ENCODE measurements around the gene MLIP. TPM values are rescaled to one million over a fixed set of nuclear protein-coding genes. Genes with fewer than 3 reads are reported as not detected.
A peak's percentile ranks its signal among the peaks of the same experiment; 100 is the strongest.
"Not testable (repeated sequence)": the region's sequence is repeated elsewhere in the genome, so short reads cannot be mapped to it uniquely, and the experiment has no call there.

Gene MLIP
- total RNA-seq, 4 donors from 2014 or later: 182 to 383 (median 296) TPM

- H3K36me3 ChIP-seq: no peaks in the 10 kb centered on the region
- H3K27ac ChIP-seq: no peak overlapping the region
- no peaks in the 10 kb centered on the region for H3K9me3 ChIP-seq
- DNase-seq (ENCODE audit: low spot score in 2 of 2): no peak
- H3K4me3 ChIP-seq: no peak overlapping the region
- H3K27me3 ChIP-seq: no peaks in the 10 kb centered on the region
- H3K4me1 ChIP-seq: peaks cover 0 to 6% (median 0%) of the 10 kb centered on the region in 4 donors
- TF ChIP-seq EP300 (IDR thresholded peaks at IDR 0.05): no peak
- TF ChIP-seq CTCF (IDR thresholded peaks at IDR 0.05): peak in 4 of 5 experiments; percentile 25 to 55 (median 31)
- 35 to 45% methylated on average over 1 of the region's 1 CpG for WGBS, 2 donors
Observed at GRCh38 chr6:54244430-54244829, 133.2 kb downstream of the MLIP start.

DNA sequence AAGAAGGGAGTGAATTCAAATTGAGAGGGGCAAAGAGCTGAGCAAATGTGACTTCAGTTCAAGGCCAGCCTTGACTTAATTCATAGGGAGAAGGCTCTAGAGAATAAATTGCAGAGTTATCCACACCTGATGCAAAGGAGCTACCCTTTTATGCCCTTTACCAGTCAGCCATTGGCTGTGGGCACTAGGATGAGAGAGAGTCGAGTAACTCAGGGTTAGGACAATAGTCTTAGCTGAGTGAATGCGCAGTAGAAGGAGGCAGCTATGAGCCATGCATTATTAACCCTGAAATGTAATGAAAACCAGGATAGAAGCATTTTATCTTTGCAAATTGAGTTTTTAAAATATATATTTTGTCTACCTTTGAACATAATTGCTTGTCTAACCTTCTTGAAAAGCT lies 134.0 kb downstream of the MLIP start:
- no peak for DNase-seq (ENCODE audit: low spot score in 2 of 2)
- TF ChIP-seq POLR2A (IDR thresholded peaks at IDR 0.05) (no peak), CTCF (IDR thresholded peaks at IDR 0.05) (no peak), EP300 (IDR thresholded peaks at IDR 0.05) (no peak)
- peaks cover 0 to 6% (median 0%) of the 10 kb centered on the region in 4 donors for H3K4me1 ChIP-seq

DNA sequence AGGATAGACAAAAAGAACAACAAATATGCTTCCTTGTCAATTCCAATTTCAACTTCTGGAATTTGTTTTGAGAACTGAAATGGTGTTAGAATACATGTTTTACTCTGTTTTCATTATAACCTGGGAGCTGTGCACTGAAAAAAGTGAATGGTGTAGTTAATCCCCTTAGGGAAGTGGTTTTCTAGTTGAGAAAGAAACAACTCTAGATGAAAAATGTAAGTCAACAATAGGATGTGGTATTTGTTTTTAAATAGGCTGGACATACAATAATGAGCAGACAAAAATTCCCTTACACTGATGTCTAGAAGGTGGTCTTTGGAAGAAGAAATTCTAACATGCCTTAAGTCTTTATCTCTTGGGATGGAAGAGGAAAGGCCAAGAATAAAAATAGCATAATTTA lies 137.1 kb downstream of the MLIP start:
- TF ChIP-seq EP300 (IDR thresholded peaks at IDR 0.05) (no peak), POLR2A (IDR thresholded peaks at IDR 0.05) (no peak), CTCF (IDR thresholded peaks at IDR 0.05) (no peak)
- Histone ChIP-seq H3K9me3 (no peaks in the 10 kb centered on the region), H3K4me1 (peaks cover 0 to 6% (median 0%) of the 10 kb centered on the region in 4 donors), H3K4me3 (no peak overlapping the region), H3K27me3 (no peaks in the 10 kb centered on the region), H3K27ac (no peak overlapping the region), H3K36me3 (no peaks in the 10 kb centered on the region)
- DNase-seq (ENCODE audit: low spot score in 2 of 2): no peak

More for the DNA sequence above, 134.0 kb downstream of the MLIP start:
- H3K36me3 ChIP-seq: no peaks in the 10 kb centered on the region
- 75 to 83% methylated on average over 2 of the region's 2 CpGs for WGBS, 2 donors
- H3K27ac ChIP-seq: no peak overlapping the region
- H3K9me3 ChIP-seq: no peaks in the 10 kb centered on the region
- H3K27me3 ChIP-seq: no peaks in the 10 kb centered on the region
- no peak overlapping the region for H3K4me3 ChIP-seq

DNA sequence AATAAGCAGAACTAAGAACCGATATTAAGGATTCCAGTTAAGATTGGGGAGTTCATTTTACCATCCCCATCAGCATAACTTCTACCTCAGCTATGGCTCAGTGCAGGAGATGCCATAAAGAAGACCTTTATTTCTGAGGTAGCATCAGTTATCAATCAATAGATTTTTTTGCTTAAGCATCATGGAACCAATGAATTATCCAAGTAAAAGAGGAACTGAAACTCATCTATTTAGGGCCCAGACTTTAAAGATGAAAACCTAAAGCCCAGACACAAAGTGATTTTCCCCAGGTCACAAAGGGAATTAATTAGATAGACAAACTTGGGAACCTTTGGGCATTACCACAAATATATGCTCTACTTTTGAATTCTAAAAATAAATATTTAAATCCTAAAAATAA lies 137.8 kb downstream of the MLIP start:
- no peaks in the 10 kb centered on the region for H3K36me3 ChIP-seq
- H3K27ac ChIP-seq: no peak overlapping the region
- no peaks in the 10 kb centered on the region for H3K27me3 ChIP-seq
- H3K4me1 ChIP-seq: peaks cover 0 to 6% (median 0%) of the 10 kb centered on the region in 4 donors
- 85 to 88% methylated on average over 1 of the region's 1 CpG for WGBS, 2 donors
- TF ChIP-seq CTCF (IDR thresholded peaks at IDR 0.05) (no peak), EP300 (IDR thresholded peaks at IDR 0.05) (no peak), POLR2A (IDR thresholded peaks at IDR 0.05) (no peak)
- DNase-seq (ENCODE audit: low spot score in 2 of 2): no peak
- H3K9me3 ChIP-seq: no peaks in the 10 kb centered on the region
- no peak overlapping the region for H3K4me3 ChIP-seq

DNA sequence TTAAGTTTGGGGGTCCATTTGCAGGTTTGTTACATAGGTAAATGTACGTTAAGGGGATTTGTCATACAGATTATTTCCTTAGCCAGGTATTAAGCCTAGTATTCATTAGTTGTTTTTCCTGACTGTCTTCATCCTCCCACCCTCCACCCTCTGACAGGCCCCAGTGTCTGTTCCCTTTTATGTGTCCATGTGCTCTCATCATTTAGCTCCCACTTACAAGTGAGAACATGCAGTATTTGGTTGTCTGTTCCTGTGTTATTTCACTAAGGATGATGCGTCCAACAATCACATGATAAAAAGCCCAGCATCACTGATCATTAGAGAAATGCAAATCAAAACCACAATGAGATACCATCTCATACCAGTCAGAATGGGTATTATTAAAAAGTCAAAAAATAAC lies 138.6 kb downstream of the MLIP start:
- H3K4me3 ChIP-seq; H3K27ac ChIP-seq; DNase-seq (ENCODE audit: low spot score in 2 of 2); H3K4me1 ChIP-seq; H3K9me3 ChIP-seq; H3K36me3 ChIP-seq; H3K27me3 ChIP-seq: not testable (repeated sequence)
- WGBS, 2 donors: 87 to 89% methylated on average over 2 of the region's 2 CpGs

DNA sequence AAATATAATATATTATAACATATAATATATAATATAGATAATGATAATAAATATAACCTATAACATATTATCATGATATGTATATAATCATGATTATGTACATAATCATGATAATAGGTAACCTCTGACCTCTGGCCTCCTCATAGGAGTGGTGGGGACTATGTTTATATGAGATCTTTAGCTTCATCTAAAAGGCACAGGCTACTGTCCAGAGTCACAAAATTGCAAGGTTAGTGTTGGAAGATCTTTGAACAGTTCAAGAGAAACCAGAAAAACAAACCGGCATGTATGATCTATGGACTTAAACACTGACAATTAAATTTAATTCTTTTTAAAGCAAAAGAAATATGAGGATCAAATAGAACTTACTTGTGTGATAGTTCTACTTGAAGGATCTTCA lies 141.3 kb downstream of the MLIP start:
- no peak overlapping the region for H3K27ac ChIP-seq
- H3K27me3 ChIP-seq: no peaks in the 10 kb centered on the region
- TF ChIP-seq EP300 (IDR thresholded peaks at IDR 0.05) (no peak), CTCF (IDR thresholded peaks at IDR 0.05) (no peak), POLR2A (IDR thresholded peaks at IDR 0.05) (no peak)
- 82 to 90% methylated on average over 1 of the region's 1 CpG for WGBS, 2 donors
- no peaks in the 10 kb centered on the region for H3K36me3 ChIP-seq
- no peaks in the 10 kb centered on the region for H3K9me3 ChIP-seq
- H3K4me3 ChIP-seq: no peak overlapping the region
- DNase-seq (ENCODE audit: low spot score in 2 of 2): no peak
- peaks cover 0 to 3% (median 0%) of the 10 kb centered on the region in 4 donors for H3K4me1 ChIP-seq
